Stimulated activated CD4-positive, alpha-beta T cell treated with anti-CD3 and anti-CD28 coated beads, Interleukin-4, amount 100 ng/mL, for 48 hours (primary cell): ENCODE data around the gene PAXX.
A peak's percentile ranks its signal among the peaks of the same experiment; 100 is the strongest.

Experiments used
- DNase-seq, 2 donors: peaks; one replicate each; pipeline ENCODE4 v3.0.0-alpha.2; 2020; ENCODE audit warnings: low read depth in 2 of 2

PAXX gene

DNA sequence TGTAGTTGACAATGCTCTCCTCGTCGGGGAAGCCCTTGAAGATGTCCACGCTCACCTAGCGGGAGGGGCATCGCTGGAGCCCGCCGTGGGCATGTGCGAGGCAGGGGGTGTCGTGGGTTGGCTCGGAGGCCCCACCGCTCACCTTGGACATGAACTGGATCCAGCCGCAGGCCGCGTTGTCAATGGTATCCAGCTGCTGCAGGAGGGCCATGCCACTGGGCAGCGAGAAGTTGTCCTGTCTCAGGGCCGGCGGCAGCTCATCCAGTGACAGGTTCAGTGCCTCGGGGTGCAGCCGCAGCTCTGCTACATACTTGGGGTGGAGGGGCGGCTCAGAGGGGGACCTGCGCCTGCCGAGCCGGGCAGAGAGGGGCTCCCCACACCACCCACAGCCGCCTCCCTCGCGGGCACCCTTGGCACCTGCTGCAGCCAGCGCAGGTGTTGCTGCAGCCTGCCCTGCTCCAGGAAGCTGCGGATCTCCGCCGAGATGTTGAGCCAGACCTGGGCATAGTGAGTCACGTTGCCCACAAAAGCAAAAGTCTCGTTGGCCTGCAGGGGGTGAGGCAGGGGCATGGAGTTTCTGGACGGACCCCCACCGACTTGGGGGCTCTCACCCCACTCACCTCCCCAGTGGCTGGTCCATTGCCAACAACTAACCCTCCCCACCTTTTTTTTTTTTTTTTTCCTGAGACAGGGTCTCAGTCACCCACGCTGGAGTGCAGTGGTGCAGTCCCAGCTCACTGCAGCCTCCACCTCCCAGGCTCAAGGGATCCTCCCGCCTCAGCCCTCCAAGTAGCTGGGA lies 26.7 kb downstream of the PAXX start:
- DNase-seq, result no peak

DNA sequence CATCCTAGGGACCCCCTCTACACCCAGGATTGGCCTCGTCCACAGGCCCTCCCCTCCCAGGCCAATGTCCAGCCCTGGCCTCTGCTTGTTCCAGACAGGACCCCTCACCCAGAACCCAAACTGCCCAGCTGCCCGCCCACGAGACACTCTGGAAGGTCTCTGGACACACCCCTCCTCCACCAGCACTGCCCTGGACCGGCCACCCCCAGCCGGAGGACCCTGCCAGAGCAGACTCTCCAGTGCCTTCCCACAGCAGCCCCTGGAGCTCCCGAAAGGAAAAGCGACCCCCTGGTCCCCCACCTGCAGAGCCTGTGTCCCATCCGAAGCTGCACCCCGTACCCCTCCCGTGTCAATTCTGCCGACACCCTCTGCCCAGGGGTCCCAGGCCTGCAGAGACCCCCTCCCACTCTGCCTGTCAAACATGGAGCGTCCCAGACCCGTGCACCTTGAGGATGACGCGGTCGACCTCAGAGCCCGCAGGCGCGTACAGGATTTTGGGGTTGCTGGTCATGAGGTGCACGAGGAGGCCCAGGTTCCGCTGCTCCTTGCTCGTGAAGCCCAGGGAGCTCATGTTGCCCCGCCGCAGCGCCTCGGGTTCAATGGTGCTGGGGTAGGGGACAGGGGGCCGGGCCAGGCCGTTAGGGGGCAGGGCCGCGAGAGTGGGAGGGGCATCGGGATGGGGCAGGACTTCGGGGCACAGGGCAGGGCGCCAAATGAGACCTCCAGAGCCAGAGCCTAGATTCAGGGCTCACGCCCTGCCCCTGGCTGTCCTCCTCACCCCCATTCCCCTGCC lies 27.9 kb downstream of the PAXX start:
- no peak for DNase-seq

DNA sequence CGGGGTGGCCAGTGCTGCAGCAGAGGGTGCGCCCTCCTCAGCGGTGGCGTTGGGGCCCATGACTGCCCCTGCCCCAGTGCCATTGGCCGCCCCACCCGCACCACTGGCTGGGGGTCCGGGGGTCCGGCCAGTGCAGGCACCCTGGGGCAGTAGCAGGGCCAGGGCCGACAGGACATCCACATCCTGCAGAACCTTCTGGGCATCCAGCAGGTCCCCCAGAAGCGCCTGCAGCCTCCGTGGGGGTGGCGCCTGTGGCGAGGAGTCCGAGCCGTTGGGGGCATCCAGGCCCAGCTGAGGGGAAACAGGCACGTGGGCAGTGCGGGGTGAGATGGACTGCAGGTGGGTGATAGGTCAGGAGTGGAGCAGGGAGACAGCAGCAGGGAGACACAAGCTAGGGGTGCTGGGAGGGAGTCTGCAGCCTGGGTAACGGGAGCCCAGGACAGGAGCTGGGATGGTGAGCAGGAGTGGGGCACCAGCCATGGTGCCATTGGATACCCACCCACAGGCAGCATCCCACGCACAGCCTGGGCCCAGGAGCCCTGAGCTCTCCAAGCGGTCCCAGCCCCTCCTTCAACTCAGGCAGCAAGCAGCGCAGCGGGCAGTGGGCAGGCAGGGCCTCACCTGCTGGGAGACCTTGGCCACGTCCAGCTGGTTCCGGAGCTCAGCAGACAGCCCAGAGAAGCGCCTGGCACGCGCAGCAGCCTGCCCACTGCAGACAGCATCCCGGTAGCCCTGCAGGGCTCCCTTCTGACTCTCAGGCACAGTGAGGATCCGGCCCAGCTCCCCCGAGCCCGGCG lies 28.7 kb downstream of the PAXX start:
- DNase-seq, result no peak

DNA sequence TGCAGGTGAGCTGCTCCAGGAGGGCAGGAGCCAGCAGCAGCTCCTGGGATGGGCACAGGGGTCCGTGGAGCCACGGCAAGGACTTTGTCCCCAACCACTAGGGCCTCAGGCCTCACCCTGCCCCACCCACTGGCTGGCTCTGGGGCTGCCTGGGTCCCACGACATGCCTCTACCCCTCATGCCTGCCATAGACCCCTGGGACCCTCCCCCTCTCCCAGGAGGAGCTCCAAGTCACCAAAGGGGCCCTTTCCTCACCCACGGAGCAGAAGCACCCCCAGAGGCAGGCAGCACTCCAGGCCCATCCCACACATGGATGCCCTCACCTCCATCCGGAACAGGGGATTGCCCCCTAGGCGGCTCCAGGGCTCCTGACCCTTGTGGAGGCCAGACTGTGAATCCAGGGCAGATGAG lies 29.4 kb downstream of the PAXX start:
- no peak for DNase-seq

DNA sequence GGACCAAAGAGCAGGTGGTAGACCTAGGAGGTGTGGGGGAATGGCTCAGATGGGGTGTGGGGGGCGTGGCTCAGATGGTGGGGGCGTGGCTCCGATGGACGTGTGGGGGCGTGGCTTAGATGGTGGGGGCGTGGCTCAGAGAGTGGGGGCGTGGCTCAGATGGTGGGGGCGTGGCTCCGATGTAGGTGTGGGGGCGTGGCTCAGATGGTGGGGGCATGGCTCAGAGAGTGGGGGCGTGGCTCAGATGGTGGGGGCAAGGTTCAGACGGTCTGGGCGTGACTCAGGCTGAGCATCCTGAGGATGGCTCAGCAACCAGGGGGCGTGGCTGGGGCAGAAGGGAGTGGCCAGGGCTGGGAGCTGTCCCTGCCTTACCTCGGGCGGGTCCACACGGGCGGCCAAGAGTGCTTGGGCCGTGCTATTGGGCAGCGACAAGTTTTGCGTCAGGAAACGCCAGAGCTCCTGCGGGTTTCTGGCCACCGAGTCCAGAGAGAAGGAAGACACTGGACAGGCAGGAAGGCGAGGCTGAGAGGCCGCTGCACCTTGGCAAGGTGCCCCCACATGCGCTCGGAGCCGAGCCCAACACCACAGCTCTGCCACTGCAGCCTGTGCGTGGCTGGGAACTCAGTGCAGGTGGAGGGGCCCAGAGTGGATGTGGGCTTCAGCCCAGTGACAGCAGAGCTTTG lies 29.9 kb downstream of the PAXX start:
- DNase-seq, result peak; percentile 79 to 81

DNA sequence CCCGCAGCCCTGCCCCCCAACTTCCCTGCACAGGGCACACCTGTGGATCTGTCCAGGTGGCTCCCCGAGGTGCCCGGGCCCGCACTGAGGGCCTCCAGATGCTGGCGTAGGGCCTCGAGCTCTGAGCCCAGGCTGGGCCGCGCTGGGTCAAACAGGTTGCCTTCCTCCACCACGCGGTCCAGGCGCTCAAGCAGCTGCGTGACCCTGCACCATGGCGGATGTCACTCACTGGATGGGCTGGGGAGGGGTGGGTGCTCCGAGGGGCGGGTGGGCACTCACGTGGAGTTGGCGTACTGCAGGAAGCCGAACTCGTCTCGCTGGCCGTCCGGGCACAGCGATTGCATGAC lies 30.4 kb downstream of the PAXX start:
- DNase-seq, result no peak

DNA sequence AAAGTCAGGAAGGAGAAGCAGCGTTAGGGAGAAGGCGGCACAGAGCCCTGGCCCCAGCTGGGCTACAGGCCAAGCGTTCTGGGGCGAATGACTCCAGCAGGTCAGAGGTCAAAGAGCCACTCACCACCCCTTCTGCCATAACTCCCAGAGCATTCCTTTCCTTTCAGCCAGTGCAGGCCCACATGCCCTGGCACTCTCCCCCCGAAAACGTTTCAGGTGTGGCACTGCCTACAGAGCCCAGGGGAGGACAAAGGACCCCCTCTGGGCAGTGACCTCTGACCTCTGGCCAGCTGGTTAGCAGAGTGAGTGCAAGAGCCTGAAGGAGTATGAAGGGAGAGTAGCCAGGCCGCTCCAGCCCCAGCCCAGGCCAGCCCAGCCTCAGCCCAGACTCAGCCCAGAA lies 30.9 kb downstream of the PAXX start:
- no peak for DNase-seq

DNA sequence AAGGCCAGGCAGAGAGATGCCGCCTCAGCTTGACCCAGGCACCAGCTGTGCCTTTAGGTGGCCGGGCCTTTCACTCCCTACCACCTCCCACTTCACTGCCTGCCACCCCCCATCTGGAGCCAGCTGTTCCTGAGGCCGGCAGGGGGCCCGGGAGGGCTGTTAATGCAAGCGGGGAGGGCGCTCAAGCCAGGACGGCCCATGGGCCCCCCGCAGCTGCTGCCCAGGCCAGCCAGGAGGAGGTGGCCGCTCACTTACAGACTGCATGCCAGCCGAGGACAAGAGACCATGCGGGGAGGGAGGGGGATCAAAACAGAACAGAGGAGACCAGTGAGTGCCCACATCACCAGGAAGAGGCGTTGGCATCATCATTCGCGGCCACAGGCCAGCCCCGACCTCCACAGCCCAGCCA lies 31.4 kb downstream of the PAXX start:
- DNase-seq, result no peak

DNA sequence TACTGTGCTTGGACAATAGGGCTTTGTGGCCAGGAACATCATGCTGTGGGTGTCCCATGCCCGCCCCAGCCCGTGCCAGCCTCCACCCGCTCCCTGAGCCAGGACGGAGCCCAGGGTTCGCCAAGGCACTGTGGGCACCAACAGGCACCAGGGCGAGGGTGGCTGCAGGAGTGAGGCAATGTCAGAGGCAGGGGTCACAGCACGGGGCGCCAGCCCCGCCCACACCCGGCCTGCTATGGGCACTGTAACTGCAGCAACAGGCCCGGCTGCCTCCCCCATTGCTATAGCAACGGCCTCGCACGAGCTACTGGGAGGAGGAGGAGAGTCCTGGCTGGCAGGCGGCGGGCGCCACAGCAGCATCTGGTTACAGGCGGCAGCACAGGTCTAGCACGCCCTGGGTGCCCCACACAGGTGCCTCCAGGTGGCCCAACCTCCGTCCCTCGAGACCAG lies 33.3 kb downstream of the PAXX start:
- DNase-seq, result no peak

DNA sequence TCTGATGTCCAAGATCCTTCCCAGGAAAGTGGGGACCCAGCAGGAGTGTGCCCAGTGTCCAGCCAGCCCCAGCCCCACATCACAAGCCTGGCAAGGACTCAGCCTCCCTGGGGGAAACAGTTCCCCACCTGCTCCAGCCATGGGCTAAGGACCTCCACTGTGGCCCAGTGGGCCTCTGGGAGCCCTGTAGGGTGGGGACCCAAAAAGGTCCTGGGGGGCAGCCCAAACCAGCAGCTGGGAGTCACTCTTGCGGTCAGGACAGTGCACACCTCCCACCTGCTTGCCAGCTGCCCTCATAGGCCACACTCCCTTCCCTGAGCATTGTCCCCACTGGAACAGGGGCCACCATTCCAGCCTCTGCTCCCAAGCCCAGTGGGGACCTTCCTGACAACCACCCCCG lies 34.2 kb downstream of the PAXX start:
- DNase-seq, result no peak

DNA sequence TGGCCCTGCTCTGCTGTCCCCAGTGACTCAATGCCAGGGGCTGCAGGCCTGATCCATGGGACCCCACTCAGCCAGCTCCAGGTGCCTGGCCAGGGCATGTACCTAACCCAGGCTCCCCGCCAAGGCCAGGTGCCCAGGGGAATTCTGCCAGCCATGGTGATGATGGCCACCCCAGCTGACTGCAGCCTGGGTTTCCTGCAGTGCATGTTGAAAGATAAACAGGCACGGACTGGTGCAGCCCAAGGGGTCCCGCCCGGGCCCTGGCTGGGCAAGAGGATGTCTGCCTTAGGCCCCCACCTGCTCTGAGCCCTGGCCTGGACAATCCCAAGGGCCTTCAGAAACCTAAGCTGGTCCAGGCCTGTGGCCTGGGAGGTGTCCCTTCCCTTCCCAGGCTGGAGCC lies 34.6 kb downstream of the PAXX start:
- DNase-seq, result no peak

DNA sequence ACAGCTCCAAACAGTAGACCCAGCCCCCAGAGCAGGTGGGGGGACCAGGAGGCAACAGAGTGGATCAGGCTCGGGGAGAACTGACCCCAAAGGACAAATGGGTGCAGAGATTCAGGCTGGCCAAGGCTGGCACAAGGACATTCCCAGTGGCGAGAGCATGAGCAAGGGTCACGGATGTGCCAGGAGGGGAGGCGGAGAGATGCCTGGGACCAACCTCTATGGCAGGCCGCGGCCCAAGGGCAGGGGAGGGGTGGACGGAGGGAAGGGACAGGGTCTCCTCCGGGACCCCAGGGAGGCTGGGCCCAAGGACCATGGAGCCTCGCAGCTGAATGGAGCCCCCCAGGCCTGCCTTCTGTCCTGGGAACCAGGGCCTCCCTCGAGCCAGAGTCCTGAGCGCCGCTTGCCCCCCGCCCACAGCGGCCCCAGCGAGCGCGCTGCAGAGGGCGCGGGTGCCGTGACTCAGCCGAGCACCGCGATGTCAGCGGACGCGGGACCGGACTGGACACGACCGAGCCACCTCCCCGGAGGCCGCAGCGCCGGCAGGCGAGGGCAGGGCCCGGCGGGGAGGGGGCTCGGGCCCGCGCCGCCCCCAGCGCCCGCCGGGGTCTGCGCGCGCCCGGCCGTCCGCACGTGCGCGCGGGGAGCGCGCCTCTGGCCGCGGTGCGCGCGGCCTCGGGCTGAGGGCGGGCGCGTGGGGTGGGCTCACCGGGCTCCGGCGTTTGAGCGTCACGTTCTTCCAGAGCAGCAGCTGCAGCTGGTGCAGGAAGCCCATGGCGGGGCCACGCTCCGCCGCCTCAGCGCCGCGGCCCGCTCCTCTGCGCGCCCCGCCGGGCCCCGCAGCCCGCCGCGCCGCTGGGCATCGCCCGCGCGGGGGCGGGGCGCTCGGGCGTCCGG lies 35.4 kb downstream of the PAXX start, which contains the start of gene ABCA2:
Gene ABCA2, minus strand, starts transcription at position 869 of the 894 bp plus-strand sequence. Its CDS starts 97 bp downstream, at position 772.
- DNase-seq, result no peak

DNA sequence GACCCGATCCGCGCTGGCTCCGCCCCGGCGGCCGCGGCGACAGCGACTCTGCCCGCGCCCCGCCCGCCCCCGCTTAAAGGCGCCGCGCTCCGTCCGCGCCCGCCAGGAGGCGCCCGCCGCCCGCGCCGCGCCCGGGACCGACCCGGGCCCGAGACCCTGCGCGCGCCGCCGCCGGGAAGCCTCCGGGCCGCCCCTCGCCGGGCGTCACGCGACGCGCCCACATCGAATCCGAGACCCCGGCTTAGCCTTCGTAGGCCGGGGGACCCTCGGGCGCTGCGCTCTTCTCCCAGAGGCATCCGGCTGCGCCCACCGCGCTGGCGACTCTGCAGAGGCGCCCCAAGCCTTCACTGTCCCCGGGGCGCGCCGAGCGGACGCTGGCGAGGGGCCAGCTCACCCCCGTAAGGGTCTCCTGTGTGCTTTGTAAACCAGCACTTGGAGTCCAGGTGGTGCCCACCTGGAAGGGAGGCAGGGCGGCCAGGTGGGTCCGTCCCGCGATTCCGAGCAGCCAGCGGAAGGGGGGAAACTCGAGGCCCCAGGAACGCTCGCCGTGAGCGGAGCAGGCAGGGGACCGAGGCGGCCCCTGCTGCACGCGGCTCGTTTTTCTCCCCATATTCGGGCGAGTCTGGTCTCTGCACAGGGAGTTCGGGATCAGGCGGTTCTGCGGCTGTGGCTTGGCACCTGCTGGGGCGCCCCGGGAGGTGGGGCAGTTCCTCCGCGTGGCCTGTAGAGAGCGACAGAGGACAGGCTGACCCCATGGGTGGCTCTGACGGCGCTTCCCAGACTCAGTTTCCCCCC lies 36.2 kb downstream of the PAXX start:
- DNase-seq, result peak; percentile 55 to 56

DNA sequence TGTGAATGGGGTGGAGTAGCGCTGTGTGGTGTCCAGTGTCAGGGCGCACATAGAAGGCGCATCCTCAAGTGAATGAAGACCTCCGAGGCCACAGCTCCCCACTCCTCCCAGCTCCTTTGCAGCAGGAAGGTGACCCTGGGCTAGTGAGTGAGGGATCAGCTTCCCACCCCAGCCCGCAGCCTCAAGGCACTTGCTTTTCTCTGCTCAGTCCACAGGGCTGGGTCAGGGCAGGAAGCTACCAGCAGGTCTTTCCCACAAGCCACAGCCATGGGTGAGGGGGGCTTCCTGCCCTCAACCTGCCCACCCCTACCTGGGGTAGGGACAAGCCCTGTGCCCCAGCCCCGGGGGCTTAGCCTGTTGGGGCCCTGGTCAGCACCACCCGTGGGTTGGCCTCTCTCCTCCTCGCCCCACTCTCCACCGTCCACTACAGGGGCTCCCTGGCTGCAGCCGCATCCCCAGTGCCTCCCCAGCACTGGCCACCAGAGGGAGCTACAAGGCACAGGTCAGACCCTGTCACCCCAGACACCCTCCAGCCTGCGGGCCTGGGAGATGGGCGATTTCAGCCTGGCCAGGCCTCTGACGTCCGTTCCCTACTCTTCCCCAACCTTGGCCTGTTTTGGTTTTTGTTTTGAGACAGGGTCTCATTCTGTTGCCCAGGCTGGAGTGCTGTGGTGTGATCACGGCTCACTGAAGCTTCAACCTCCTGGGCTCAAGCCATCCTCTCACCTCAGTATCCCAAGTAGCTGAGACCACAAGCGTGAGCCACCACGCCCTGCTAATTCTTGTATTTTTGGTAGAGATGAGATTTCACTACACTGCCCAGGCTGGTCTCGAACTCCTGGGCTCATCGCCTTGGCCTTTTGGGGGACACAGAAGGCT lies 37.1 kb downstream of the PAXX start:
- DNase-seq, result peak; percentile 70 to 77

DNA sequence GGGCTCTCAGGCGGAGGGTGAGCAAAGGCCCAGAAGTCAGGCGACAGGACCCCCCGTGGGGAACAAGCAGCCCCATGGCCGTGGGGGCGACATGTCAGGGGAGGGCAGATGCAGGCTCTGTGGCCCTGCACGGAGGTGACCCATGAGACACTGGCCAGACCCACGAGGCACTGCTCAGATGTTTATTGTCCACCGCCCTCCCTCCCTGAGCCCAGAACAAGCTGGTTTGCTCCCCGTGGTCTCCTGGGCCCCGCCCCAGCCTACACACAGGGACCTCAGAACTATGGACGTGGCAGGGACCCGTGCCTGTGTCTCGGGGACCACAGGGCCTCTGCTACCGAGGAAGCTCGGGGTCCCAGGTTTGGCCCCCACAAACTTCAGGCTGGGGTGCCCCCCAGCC lies 37.8 kb downstream of the PAXX start:
- no peak for DNase-seq

DNA sequence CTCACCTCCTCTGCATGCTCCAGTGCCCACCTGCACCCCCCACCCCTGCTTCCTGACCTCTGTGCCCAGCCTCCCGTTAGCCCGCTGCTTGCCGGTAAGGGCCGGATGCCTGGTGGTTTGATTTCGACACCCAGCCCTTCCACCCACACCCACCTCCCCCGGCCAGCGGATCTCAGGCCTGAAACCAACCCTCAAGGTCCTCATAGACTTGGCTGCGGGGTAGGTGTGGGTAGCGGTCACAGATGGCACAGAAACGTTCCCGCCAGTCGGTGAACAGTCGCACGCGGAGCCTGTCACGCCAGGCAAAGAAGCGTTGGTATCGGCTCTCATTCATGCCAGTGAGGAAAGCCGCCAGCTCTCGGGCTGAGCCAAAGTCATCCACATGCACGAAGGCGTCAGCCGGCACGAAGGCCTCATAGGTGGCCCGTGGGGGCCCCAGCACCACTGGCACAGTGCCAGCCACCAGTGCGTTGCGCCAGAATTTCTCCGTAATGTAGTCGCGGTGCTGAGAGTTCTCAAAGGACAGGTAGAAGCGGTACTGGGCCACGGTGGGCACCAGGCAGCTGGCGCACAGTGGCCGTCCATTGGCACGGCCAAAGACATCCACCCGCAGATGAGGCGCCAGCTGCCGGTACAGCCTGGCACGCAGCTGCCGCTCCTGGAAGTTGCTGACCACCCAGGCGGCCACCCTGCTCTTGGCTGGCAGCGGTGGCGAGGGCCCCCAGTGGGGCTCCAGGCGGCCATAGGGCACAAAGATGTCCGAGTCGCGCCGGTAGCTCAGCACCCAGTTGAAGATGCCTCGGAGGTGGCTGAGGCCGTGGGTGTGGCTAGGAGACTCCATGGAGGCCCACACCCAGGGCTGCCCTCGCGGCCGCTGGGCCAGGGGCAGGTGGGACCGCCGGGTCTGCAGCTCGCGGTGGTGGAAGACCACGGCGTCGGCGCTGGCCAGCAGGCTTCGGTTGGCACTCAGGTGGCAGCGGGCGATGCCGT lies 38.6 kb downstream of the PAXX start:
- DNase-seq, result no peak

DNA sequence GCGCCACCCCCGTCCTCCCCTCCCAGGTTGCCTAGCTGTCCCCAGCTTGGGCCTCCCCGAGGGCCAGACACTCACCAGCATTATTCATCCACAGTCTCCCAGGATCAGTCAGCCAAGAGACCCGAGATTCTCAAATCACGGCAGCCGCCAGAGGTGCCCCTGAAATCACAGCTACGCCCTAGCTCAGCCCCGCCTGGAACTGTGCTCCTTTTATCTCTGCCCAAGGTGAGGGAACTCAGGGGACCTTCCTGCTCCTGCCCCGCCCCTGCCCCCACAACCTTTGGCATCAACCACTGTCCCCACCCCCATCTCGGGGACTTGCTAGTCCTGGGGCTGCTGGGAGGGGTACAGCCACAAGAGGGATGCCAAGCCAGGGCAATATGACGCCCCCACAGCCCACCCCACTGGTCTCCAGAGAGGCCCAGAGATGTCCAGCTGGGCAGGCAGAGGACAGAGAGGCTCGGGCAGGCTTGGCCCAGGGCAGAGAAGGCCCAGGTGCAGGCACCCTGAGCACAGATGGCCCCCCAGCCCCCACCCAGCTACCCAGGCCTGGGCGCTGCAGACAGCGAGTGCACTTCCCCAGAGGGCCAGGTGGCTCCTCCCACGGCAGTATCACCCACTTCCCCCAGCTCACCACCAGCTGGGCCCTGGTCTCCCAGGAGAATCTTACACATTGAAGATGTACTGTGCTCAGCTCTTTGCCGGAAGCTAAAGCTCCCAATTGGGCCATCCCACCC lies 39.9 kb downstream of the PAXX start, which contains the start of gene FUT7:
Gene FUT7, minus strand, starts transcription at position 185 of the 737 bp plus-strand sequence. Its CDS starts 97 bp downstream, at position 88.
- no peak for DNase-seq
